ENCODE measurements around the gene SULF2.
"Not testable (repeated sequence)": the region's sequence is repeated elsewhere in the genome, so short reads cannot be mapped to it uniquely, and the experiment has no call there.

SULF2 gene

DNA sequence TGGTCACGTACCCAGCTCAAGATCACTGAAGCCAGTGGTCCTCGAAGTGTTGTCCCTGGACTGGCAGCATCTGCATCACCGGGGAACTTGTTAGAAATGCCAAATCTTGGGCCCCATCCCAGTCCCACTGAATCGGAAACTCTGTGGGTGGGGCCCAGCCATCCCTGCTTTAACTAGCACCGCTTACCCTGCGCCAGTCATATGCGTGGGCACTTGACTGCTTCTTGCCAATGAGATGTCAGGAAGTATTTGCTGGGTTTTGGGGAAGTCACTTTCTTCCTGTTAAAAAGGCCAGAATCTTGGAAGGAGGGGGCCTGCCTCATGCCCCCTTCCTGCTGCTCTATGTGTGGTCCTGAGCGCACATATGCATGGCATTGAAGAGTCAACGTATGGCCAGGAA lies 11.7 kb upstream of the SULF2 start:
- no peak for TF ChIP-seq CTCF (conservative IDR thresholded peaks at IDR 0.05; ENCODE audit: control insufficient read depth, insufficient read depth, low read depth, low read length)
- no peak overlapping the region for H3K4me3 ChIP-seq (ENCODE audit: control insufficient read depth, low read depth, low read length)
- DNase-seq (ENCODE audit: low read depth), result no peak

DNA sequence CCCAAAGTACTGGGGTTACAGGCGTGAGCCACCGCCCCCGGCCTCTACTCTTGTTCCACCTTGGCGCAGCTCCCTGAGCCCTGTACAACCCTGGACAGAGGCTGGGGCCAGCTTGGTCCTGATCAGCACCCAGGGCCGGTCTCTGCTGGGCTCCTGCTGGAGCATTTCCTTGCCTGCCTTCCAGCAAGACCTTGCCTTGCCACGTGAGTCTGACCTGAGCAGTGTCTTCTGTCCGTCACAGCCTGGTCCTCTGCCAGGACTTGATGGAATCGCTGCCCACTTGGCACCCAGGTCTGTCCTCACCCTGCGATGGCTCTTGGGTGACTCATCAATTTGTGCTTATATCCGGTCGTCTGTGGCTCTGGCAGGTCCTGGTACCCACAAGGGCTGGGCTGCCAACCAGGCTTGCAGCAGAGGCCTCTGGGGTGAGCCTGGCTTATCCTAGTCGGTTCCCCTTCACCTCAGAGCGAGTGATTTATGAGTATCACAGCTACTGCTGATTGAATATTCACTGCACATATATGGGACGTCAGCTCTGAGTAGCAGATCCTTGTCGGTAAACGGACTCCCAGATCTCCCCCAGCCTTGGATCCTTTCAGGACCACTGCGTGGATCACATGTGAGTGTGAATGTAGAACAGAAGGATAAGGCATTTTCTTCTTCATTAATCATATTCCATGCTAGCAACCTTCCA lies 10.1 kb upstream of the SULF2 start:
- H3K4me3 ChIP-seq (ENCODE audit: control insufficient read depth, low read depth, low read length), result no peak overlapping the region
- no peak for TF ChIP-seq CTCF (conservative IDR thresholded peaks at IDR 0.05; ENCODE audit: control insufficient read depth, insufficient read depth, low read depth, low read length)
- DNase-seq (ENCODE audit: low read depth), result no peak

GRCh38 chr20:47794264-47794663 lies 9.0 kb upstream of the SULF2 start:
- H3K4me3 ChIP-seq (ENCODE audit: control insufficient read depth, low read depth, low read length); DNase-seq (ENCODE audit: low read depth): not testable (repeated sequence)

DNA sequence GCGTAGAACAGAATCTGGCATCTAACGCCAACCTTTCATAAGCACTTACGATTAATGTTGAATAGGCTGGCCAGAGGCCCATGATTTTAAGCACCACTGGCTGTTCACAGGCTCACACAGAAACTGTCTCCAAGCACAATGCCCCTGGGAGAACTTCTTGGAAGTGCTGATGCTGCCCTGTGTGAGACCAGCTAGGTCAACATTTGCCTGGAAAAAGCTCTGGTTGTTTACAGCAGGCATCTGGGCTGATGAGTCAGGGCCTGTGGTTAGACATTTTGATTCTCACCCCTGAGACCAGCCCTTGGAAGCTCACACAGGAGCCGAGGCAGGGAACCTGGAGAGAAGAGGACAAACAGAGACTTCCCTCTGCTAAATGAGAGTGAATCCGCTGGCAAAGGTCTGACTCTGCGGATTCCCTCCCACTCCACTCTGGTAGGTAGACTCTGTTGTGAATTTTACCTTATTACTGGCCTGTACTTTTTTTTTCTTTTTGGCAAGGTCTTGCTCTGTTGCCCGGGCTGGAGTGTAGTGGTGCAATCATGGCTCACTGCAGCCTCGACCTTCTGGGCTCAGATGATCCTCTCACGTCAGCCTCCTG lies 6.8 kb upstream of the SULF2 start:
- no peak overlapping the region for H3K4me3 ChIP-seq (ENCODE audit: control insufficient read depth, low read depth, low read length)
- TF ChIP-seq CTCF (conservative IDR thresholded peaks at IDR 0.05; ENCODE audit: control insufficient read depth, insufficient read depth, low read depth, low read length), result no peak
- peak; percentile 98 for DNase-seq (ENCODE audit: low read depth)

DNA sequence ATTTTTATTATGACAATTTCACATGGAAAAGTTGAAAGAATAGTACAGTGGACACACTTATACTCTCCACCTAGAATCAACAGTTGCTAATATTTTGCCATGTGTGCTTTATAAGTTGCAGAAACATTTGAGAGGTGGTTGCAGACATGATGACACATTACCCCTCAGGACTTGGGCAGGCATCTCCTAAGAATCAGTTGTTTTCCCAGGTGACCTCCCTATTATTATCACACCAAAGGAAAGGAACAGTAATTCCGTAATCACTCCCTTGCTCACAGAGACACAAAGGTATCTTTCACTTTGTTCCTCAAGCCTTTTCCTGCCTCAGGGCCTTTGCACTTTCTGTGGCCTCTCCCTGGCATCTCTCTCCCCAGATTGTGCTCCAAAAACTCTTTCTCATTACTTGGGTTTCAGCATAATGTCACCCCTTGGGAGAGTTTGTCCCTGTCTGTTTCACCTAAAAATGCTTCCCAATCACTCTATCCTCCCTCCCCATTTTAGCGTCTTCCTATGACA lies 5.9 kb upstream of the SULF2 start:
- no peak for TF ChIP-seq CTCF (conservative IDR thresholded peaks at IDR 0.05; ENCODE audit: control insufficient read depth, insufficient read depth, low read depth, low read length)
- H3K4me3 ChIP-seq (ENCODE audit: control insufficient read depth, low read depth, low read length), result no peak overlapping the region
- DNase-seq (ENCODE audit: low read depth), result peak; percentile 20

GRCh38 chr20:47790580-47790965 lies 5.3 kb upstream of the SULF2 start:
- TF ChIP-seq CTCF (conservative IDR thresholded peaks at IDR 0.05; ENCODE audit: control insufficient read depth, insufficient read depth, low read depth, low read length), result no peak
- H3K4me3 ChIP-seq (ENCODE audit: control insufficient read depth, low read depth, low read length), result no peak overlapping the region
- no peak for DNase-seq (ENCODE audit: low read depth)

GRCh38 chr20:47789764-47790579 lies 4.7 kb upstream of the SULF2 start:
- peak; percentile 87 for DNase-seq (ENCODE audit: low read depth)
- TF ChIP-seq CTCF (conservative IDR thresholded peaks at IDR 0.05; ENCODE audit: control insufficient read depth, insufficient read depth, low read depth, low read length), result no peak
- no peak overlapping the region for H3K4me3 ChIP-seq (ENCODE audit: control insufficient read depth, low read depth, low read length)
